HG03095 (cell line): ENCODE results near the gene HGFAC.

Experiments
- ATAC-seq: cut with Tn5 transposase; IDR thresholded peaks from one replicate; pipeline ENCODE4 v1.9.1; 2021; ENCODE audit warnings: moderate library complexity; ENCODE audit not compliant: unreplicated experiment

The HGFAC gene

GRCh38 chr4:3471886-3472285 lies 30.1 kb downstream of the HGFAC start:
- ATAC-seq, result no peak

- ATAC-seq, result no peak
Measured at GRCh38 chr4:3472411-3473141, 30.8 kb downstream of the HGFAC start.

GRCh38 chr4:3473181-3473950 lies 31.6 kb downstream of the HGFAC start:
- no peak for ATAC-seq

- ATAC-seq, result no peak
Measured at GRCh38 chr4:3473996-3474765, 32.4 kb downstream of the HGFAC start.

- no peak for ATAC-seq
Measured at GRCh38 chr4:3475041-3475712, 33.4 kb downstream of the HGFAC start.

GRCh38 chr4:3475713-3476260 lies 34.0 kb downstream of the HGFAC start:
- no peak for ATAC-seq

- no peak for ATAC-seq
Measured at GRCh38 chr4:3476341-3476747, 34.6 kb downstream of the HGFAC start.

GRCh38 chr4:3476936-3477749 lies 35.4 kb downstream of the HGFAC start:
- ATAC-seq, result no peak

GRCh38 chr4:3477750-3478430 lies 36.1 kb downstream of the HGFAC start:
- ATAC-seq, result no peak

GRCh38 chr4:3478446-3479357 lies 36.9 kb downstream of the HGFAC start:
- no peak for ATAC-seq

GRCh38 chr4:3479358-3480101 lies 37.8 kb downstream of the HGFAC start:
- no peak for ATAC-seq

GRCh38 chr4:3480528-3481112 lies 38.9 kb downstream of the HGFAC start:
- ATAC-seq, result no peak

- ATAC-seq, result no peak
Measured at GRCh38 chr4:3481113-3481531, 39.4 kb downstream of the HGFAC start.

GRCh38 chr4:3481783-3482393 lies 40.1 kb downstream of the HGFAC start:
- no peak for ATAC-seq

GRCh38 chr4:3482707-3483106 lies 40.9 kb downstream of the HGFAC start:
- ATAC-seq, result no peak

- ATAC-seq, result no peak
Measured at GRCh38 chr4:3483471-3483921, 41.7 kb downstream of the HGFAC start.
